RWPE2 (cell line): ENCODE data around the gene TBC1D5.

Source experiments
- ATAC-seq: fragments of 200-7000 bp; cut with Tn5 transposase; 3 replicates; pipeline ENCODE4 v1.9.1; 2021; ENCODE audit warnings: low read depth
- DNase-seq: peaks from one replicate; pipeline ENCODE4 v3.0.0-alpha.2; 2020; ENCODE audit warnings: low spot score
- H3K27ac ChIP-seq: fragments of 450-650 bp; 2 replicates; pipeline ENCODE4 v1.5.1; 2017; ENCODE audit warnings: mild to moderate bottlenecking; ENCODE audit not compliant: poor library complexity, severe bottlenecking
- H3K27me3 ChIP-seq: fragments of 250-450 bp; sonication (Bioruptor Pico); 2 replicates; pipeline ENCODE4 v1.5.1; 2021; ENCODE audit warnings: mild to moderate bottlenecking, moderate library complexity; ENCODE audit not compliant: insufficient read depth, poor library complexity, severe bottlenecking
- H3K36me3 ChIP-seq: fragments of 250-450 bp; sonication (Bioruptor Pico); 2 replicates; pipeline ENCODE4 v1.5.1; 2020; ENCODE audit warnings: low read depth, mild to moderate bottlenecking, moderate library complexity
- H3K4me1 ChIP-seq: fragments of 250-450 bp; sonication (Bioruptor Pico); 2 replicates; pipeline ENCODE4 v1.5.1; 2021; ENCODE audit warnings: mild to moderate bottlenecking, moderate library complexity; ENCODE audit not compliant: insufficient read depth, poor library complexity, severe bottlenecking
- H3K4me3 ChIP-seq: fragments of 250-450 bp; sonication (Bioruptor Pico); 2 replicates; pipeline ENCODE4 v1.5.1; 2021; ENCODE audit warnings: mild to moderate bottlenecking, moderate library complexity; ENCODE audit not compliant: severe bottlenecking
- H3K9me3 ChIP-seq: fragments of 250-450 bp; sonication (Bioruptor Pico); 2 replicates; pipeline ENCODE4 v1.5.1; 2021; ENCODE audit warnings: mild to moderate bottlenecking, moderate library complexity; ENCODE audit not compliant: severe bottlenecking
- CTCF ChIP-seq: fragments of 450-650 bp; IDR thresholded peaks from one replicate; pipeline ENCODE4 v1.5.1; 2017; ENCODE audit warnings: mild to moderate bottlenecking, moderate library complexity; ENCODE audit not compliant: poor library complexity, severe bottlenecking

Gene TBC1D5

GRCh38 chr3:17384567-17385296, 357.7 kb downstream of the TBC1D5 start:
- DNase-seq = no peak
- Histone ChIP-seq H3K4me1 (no peaks in the 10 kb centered on the region), H3K27ac (no peak overlapping the region), H3K4me3 (no peak overlapping the region), H3K9me3 (no peaks in the 10 kb centered on the region), H3K27me3 (no peaks in the 10 kb centered on the region), H3K36me3 (peaks cover 10% of the 10 kb centered on the region)
- no peak for TF ChIP-seq CTCF
- ATAC-seq = no peak

GRCh38 chr3:17373304-17373703, 369.1 kb downstream of the TBC1D5 start:
- TF ChIP-seq CTCF = no peak
- H3K4me3 ChIP-seq = no peak overlapping the region
- H3K9me3 ChIP-seq = no peaks in the 10 kb centered on the region
- ATAC-seq = no peak
- H3K36me3 ChIP-seq = peaks cover 19% of the 10 kb centered on the region
- DNase-seq = no peak
- H3K27me3 ChIP-seq = no peaks in the 10 kb centered on the region
- H3K27ac ChIP-seq = no peak overlapping the region
- no peaks in the 10 kb centered on the region for H3K4me1 ChIP-seq

- Histone ChIP-seq H3K27ac (no peak overlapping the region), H3K36me3 (peaks cover 19% of the 10 kb centered on the region), H3K4me3 (no peak overlapping the region), H3K27me3 (no peaks in the 10 kb centered on the region), H3K9me3 (no peaks in the 10 kb centered on the region), H3K4me1 (no peaks in the 10 kb centered on the region)
- DNase-seq = no peak
- ATAC-seq = peak; percentile 57; the same call in 1 of the 3 replicates
- no peak for TF ChIP-seq CTCF
These were observed 369.8 kb downstream of the TBC1D5 start for GRCh38 chr3:17372362-17373210.

- no peaks in the 10 kb centered on the region for H3K9me3 ChIP-seq
- H3K36me3 ChIP-seq = peaks cover 19% of the 10 kb centered on the region
- no peaks in the 10 kb centered on the region for H3K4me1 ChIP-seq
- H3K27ac ChIP-seq = no peak overlapping the region
- no peak overlapping the region for H3K4me3 ChIP-seq
- no peaks in the 10 kb centered on the region for H3K27me3 ChIP-seq
- no peak for TF ChIP-seq CTCF
- ATAC-seq = no peak
- no peak for DNase-seq
These were observed 372.5 kb downstream of the TBC1D5 start for GRCh38 chr3:17369973-17370372.
